CD14-positive monocyte (primary cell): ENCODE results near the gene HTR2B. TPM values are rescaled to one million over a fixed set of nuclear protein-coding genes. Genes with fewer than 3 reads are reported as not detected.

Experiments used
- DNase-seq, 3 donors: peaks; one replicate each; pipeline ENCODE4 v3.0.0-alpha.2; 2011 to 2022
- H2AFZ ChIP-seq: 2 replicates; pipeline ENCODE4 v1.6.0; 2012; ENCODE audit warnings: mild to moderate bottlenecking, low read depth, low read length, inconsistent platforms; ENCODE audit not compliant: insufficient read depth, poor library complexity, severe bottlenecking
- H3K27ac ChIP-seq, 2 donors: 1 replicate in 1 of 2; 2 replicates in 1 of 2; pipeline ENCODE4 v1.5.1; 2012 to 2013; ENCODE audit warnings: low read length in 2 of 2, control low read depth in 1 of 2, inconsistent platforms in 1 of 2, low read depth in 1 of 2, mild to moderate bottlenecking in 1 of 2
- H3K27me3 ChIP-seq, 2 donors: one replicate each; pipeline versions ENCODE4 v1.6.0 to v1.6.1; 2011 to 2013; ENCODE audit warnings: low read length in 2 of 2; ENCODE audit not compliant: control insufficient read depth in 2 of 2, insufficient read depth in 2 of 2
- H3K36me3 ChIP-seq, 2 donors: replicated peaks in 1 of 2; 1 replicate in 1 of 2; 2 replicates in 1 of 2; pipeline versions ENCODE4 v1.5.1 to v1.6.1; 2012 to 2013; ENCODE audit warnings: low read length in 2 of 2, control low read depth in 1 of 2, inconsistent platforms in 1 of 2, mild to moderate bottlenecking in 1 of 2; ENCODE audit not compliant: insufficient read depth in 2 of 2, control insufficient read depth in 1 of 2
- H3K4me1 ChIP-seq, 2 donors: 1 replicate in 1 of 2; 2 replicates in 1 of 2; pipeline versions ENCODE4 v1.5.1 to v1.6.1; 2012 to 2013; ENCODE audit warnings: low read length in 2 of 2, control low read depth in 1 of 2, inconsistent platforms in 1 of 2, mild to moderate bottlenecking in 1 of 2, moderate library complexity in 1 of 2; ENCODE audit not compliant: insufficient read depth in 2 of 2, control insufficient read depth in 1 of 2
- H3K4me2 ChIP-seq: replicated peaks from 2 replicates; pipeline ENCODE3; 2012; ENCODE audit warnings: low read length, moderate library complexity, mild to moderate bottlenecking; ENCODE audit not compliant: poor library complexity, severe bottlenecking; ENCODE audit errors: extremely low read depth
- H3K4me3 ChIP-seq, 3 experiments: fragments of 200-600 bp in 1 of 3; sonication (generic) in 1 of 3; replicated peaks in 1 of 3; 1 replicate in 2 of 3; 2 replicates in 1 of 3; pipeline ENCODE4 v1.5.1; 2011 to 2013; ENCODE audit warnings: low read length in 3 of 3, mild to moderate bottlenecking in 3 of 3, control low read depth in 2 of 3, low read depth in 2 of 3, inconsistent platforms in 1 of 3, moderate library complexity in 1 of 3
- H3K79me2 ChIP-seq: 2 replicates; pipeline ENCODE4 v1.6.0; 2012; ENCODE audit warnings: mild to moderate bottlenecking, control low read depth, inconsistent platforms, low read length, moderate library complexity; ENCODE audit not compliant: insufficient read depth
- H3K9ac ChIP-seq: 2 replicates; pipeline ENCODE4 v1.6.0; 2017; ENCODE audit warnings: low read length, mild to moderate bottlenecking; ENCODE audit not compliant: insufficient read depth, poor library complexity, severe bottlenecking
- H3K9me3 ChIP-seq, 2 donors: replicated peaks in 1 of 2; 1 replicate in 1 of 2; 2 replicates in 1 of 2; pipeline versions ENCODE4 v1.5.1 to v1.6.1; 2012 to 2013; ENCODE audit warnings: low read length in 2 of 2, control low read depth in 1 of 2; ENCODE audit not compliant: control insufficient read depth in 1 of 2, insufficient read depth in 1 of 2
- H4K20me1 ChIP-seq: 2 replicates; pipeline ENCODE4 v1.6.0; 2012; ENCODE audit warnings: mild to moderate bottlenecking, low read length, control low read depth, moderate library complexity; ENCODE audit not compliant: insufficient read depth
- H3K27ac Mint-ChIP-seq, 7 donors: one replicate each; pipeline ENCODE4 v1.8.0; 2020; ENCODE audit warnings: mild to moderate bottlenecking in 7 of 7, mixed read lengths in 7 of 7, moderate library complexity in 6 of 7, inconsistent platforms in 2 of 7
- H3K27me3 Mint-ChIP-seq, 3 donors: one replicate each; pipeline ENCODE4 v1.8.0; 2021 to 2022; ENCODE audit warnings: low read depth in 3 of 3, mild to moderate bottlenecking in 3 of 3, mixed read lengths in 3 of 3, moderate library complexity in 3 of 3, inconsistent platforms in 1 of 3
- H3K36me3 Mint-ChIP-seq, 2 donors: one replicate each; pipeline ENCODE4 v1.8.0; 2020; ENCODE audit warnings: mixed read lengths in 2 of 2, inconsistent platforms in 1 of 2, mild to moderate bottlenecking in 1 of 2
- H3K4me1 Mint-ChIP-seq: one replicate; pipeline ENCODE4 v1.8.0; 2020; ENCODE audit warnings: mild to moderate bottlenecking, mixed read lengths
- H3K4me3 Mint-ChIP-seq, 2 donors: one replicate each; pipeline ENCODE4 v1.8.0; 2020; ENCODE audit warnings: mild to moderate bottlenecking in 2 of 2, mixed read lengths in 2 of 2, moderate library complexity in 1 of 2
- H3K9me3 Mint-ChIP-seq, 7 donors: one replicate each; pipeline ENCODE4 v1.8.0; 2020 to 2022; ENCODE audit warnings: mixed read lengths in 7 of 7, mild to moderate bottlenecking in 6 of 7, moderate library complexity in 6 of 7, inconsistent platforms in 2 of 7
- CTCF ChIP-seq: fragments of 200-600 bp; IDR thresholded peaks from one replicate; pipeline ENCODE4 v1.8.0; 2022; ENCODE audit warnings: antibody characterized with exemption, mild to moderate bottlenecking
- WGBS: methylation state at CpG from one replicate; pipeline ENCODE4 v1.1.5; 2013; ENCODE audit warnings: missing lambda C conversion rate; ENCODE audit not compliant: insufficient coverage; 5-methylcytosine and 5-hydroxymethylcytosine counted together
- intact Hi-C, 2 donors: fragments of 100-400 bp; cut with micrococcal nuclease; formaldehyde crosslinking; loops; one replicate each; pipeline versions ENCODE4 v1.15.0 to v1.15.1; 2023
- polyA plus RNA-seq, 3 donors: library from polyadenylated mRNA; depleted of rRNA in 1 of 3; unstranded in 2 of 3; stranded (reverse) in 1 of 3; fragments of 300-500 nt in 2 of 3; fragments of >200 nt in 1 of 3; fragmentation: Illumina TruSeq in 2 of 3; gene quantifications; 1 replicate in 2 of 3; 2 replicates in 1 of 3; pipeline ENCODE4 v1.2.3, GENCODE V29; 2012 to 2021

The HTR2B gene
- polyA plus RNA-seq, 3 donors: not detected

GRCh38 chr2:231065966-231066365 lies 58.9 kb downstream of the HTR2B start:
- Histone ChIP-seq H3K27me3 (no peaks in the 10 kb centered on the region), H3K9ac (no peak overlapping the region), H3K9me3 (no peaks in the 10 kb centered on the region), H3K4me3 (no peak overlapping the region), H4K20me1 (peaks cover 16% of the 10 kb centered on the region), H3K4me1 (peaks cover 11 to 24% of the 10 kb centered on the region in 2 donors), H3K4me2 (no peak overlapping the region), H3K27ac (no peak overlapping the region), H3K79me2 (peaks cover 22% of the 10 kb centered on the region), H3K36me3 (peaks cover 84 to 100% of the 10 kb centered on the region in 2 donors), H2AFZ (no peak overlapping the region)
- TF ChIP-seq CTCF: no peak
- intact Hi-C loops: no loop called here
- no peak for DNase-seq
- peaks cover 26% of the 10 kb centered on the region for H3K4me1 Mint-ChIP-seq
- no peak overlapping the region for H3K27ac Mint-ChIP-seq
- peaks cover 0 to 1% (median 0%) of the 10 kb centered on the region in 7 donors for H3K9me3 Mint-ChIP-seq
- no peak overlapping the region for H3K4me3 Mint-ChIP-seq
- H3K27me3 Mint-ChIP-seq: no peaks in the 10 kb centered on the region
- peaks cover 76 to 89% of the 10 kb centered on the region in 2 donors for H3K36me3 Mint-ChIP-seq
- WGBS: 100% methylated on average over 1 of the region's 1 CpG

GRCh38 chr2:231063347-231063746 lies 61.5 kb downstream of the HTR2B start:
- H3K9ac ChIP-seq: no peak overlapping the region
- no peak overlapping the region for H3K4me2 ChIP-seq
- no peak for TF ChIP-seq CTCF
- Mint-ChIP-seq H3K36me3 (peaks cover 60 to 69% of the 10 kb centered on the region in 2 donors), H3K27ac (peak overlapping the region in 1 of 7 donors; percentile 20), H3K9me3 (peaks cover 0 to 1% (median 0%) of the 10 kb centered on the region in 7 donors), H3K4me3 (no peak overlapping the region), H3K4me1 (peaks cover 42% of the 10 kb centered on the region), H3K27me3 (no peaks in the 10 kb centered on the region)
- peaks cover 48% of the 10 kb centered on the region for H3K79me2 ChIP-seq
- no peaks in the 10 kb centered on the region for H3K27me3 ChIP-seq
- peaks cover 19 to 34% of the 10 kb centered on the region in 2 donors for H3K4me1 ChIP-seq
- peaks cover 59 to 75% of the 10 kb centered on the region in 2 donors for H3K36me3 ChIP-seq
- H3K9me3 ChIP-seq: no peaks in the 10 kb centered on the region
- WGBS: no CpG with 5 or more reads among the region's 1 CpG
- H3K27ac ChIP-seq: peak overlapping the region in 1 of 2 donors; percentile 10
- no peak overlapping the region for H3K4me3 ChIP-seq
- H2AFZ ChIP-seq: no peak overlapping the region
- DNase-seq: peak in 1 of 3 donors; percentile 13
- intact Hi-C loops: no loop called here
- peaks cover 39% of the 10 kb centered on the region for H4K20me1 ChIP-seq
